Measurements from ENCODE around the gene CCDC47.
"Not testable (repeated sequence)": the region's sequence is repeated elsewhere in the genome, so short reads cannot be mapped to it uniquely, and the experiment has no call there.

CCDC47 gene

GRCh38 chr17:63773272-63774140, at the start of gene CCDC47:
Gene CCDC47, minus strand, starts transcription at chr17:63773597. Its CDS starts 7,422 bp downstream, at chr17:63766175.
- peak; percentile 100 for DNase-seq

- no peak for DNase-seq
Observed at GRCh38 chr17:63822537-63822936, 49.1 kb upstream of the CCDC47 start.

- no peak for DNase-seq
Observed at GRCh38 chr17:63821804-63822203, 48.4 kb upstream of the CCDC47 start.

GRCh38 chr17:63820963-63821561, 47.7 kb upstream of the CCDC47 start:
- DNase-seq, result no peak

GRCh38 chr17:63819585-63820537, 46.5 kb upstream of the CCDC47 start:
- DNase-seq, result no peak

GRCh38 chr17:63819131-63819530, 45.7 kb upstream of the CCDC47 start:
- no peak for DNase-seq

GRCh38 chr17:63817736-63818385, 44.5 kb upstream of the CCDC47 start:
- no peak for DNase-seq

GRCh38 chr17:63816669-63817068, 43.3 kb upstream of the CCDC47 start:
- no peak for DNase-seq

GRCh38 chr17:63816123-63816522, 42.7 kb upstream of the CCDC47 start:
- no peak for DNase-seq

- DNase-seq, result no peak
Observed at GRCh38 chr17:63809970-63810369, 36.6 kb upstream of the CCDC47 start.

- no peak for DNase-seq
Observed at GRCh38 chr17:63805591-63805990, 32.2 kb upstream of the CCDC47 start.

- DNase-seq, result no peak
Observed at GRCh38 chr17:63804328-63804727, 30.9 kb upstream of the CCDC47 start.

GRCh38 chr17:63800783-63801182, 27.4 kb upstream of the CCDC47 start:
- DNase-seq, result no peak

GRCh38 chr17:63798572-63799106, 25.2 kb upstream of the CCDC47 start:
- peak; percentile 40 for DNase-seq

GRCh38 chr17:63796375-63796774, 23.0 kb upstream of the CCDC47 start:
- not testable (repeated sequence) for DNase-seq

- DNase-seq, result no peak
Observed at GRCh38 chr17:63792055-63792729, 18.8 kb upstream of the CCDC47 start.

GRCh38 chr17:63790057-63790456, 16.7 kb upstream of the CCDC47 start:
- DNase-seq, result no peak

GRCh38 chr17:63786971-63787711, 13.7 kb upstream of the CCDC47 start:
- DNase-seq, result no peak

- DNase-seq, result no peak
Observed at GRCh38 chr17:63786117-63786516, 12.7 kb upstream of the CCDC47 start.

- DNase-seq, result peak; percentile 46
Observed at GRCh38 chr17:63785556-63785955, 12.2 kb upstream of the CCDC47 start.

GRCh38 chr17:63783522-63783921, 10.1 kb upstream of the CCDC47 start:
- DNase-seq, result no peak

Measured in fibroblast of upper back skin (primary cell).